Endothelial cell of umbilical vein (primary cell): ENCODE results near the gene SLC38A8. TPM values are rescaled to one million over a fixed set of nuclear protein-coding genes. Genes with fewer than 3 reads are reported as not detected.

Experiments
- BruUV-seq: library from RNA; stranded (reverse); fragments of 400-500 nt; replicated peaks from 2 replicates; lab custom pipeline; 2021; lab: Mats Ljungman, UMichigan
- CTCF ChIA-PET: fragments of 300-600, 350-600 bp; sonication (Branson Sonifier 250); formaldehyde crosslinking; loops from one replicate; lab custom pipeline; 2021; ENCODE audit warnings: antibody characterized with exemption, inconsistent platforms; lab: Charles Lee
- POLR2A ChIA-PET: fragments of 300-600, 350-600 bp; sonication (Branson Sonifier 250); formaldehyde crosslinking; loops from one replicate; lab custom pipeline; 2021; ENCODE audit warnings: antibody characterized with exemption, inconsistent platforms; lab: Charles Lee
- DNase-seq: peaks from one replicate; pipeline ENCODE4 v3.0.0-alpha.2; 2011; ENCODE audit warnings: low read depth, low spot score
- FAIRE-seq: peaks from 2 replicates; lab custom pipeline; 2011; peaks lifted over from hg19 to GRCh38; lab: Jason Lieb, UNC
- H2AFZ ChIP-seq: 2 replicates; pipeline ENCODE4 v1.6.0; 2012; ENCODE audit warnings: low read depth, low read length, control low read depth, inconsistent platforms
- H3K27ac ChIP-seq: 2 replicates; pipeline ENCODE4 v1.5.1; 2011; ENCODE audit warnings: low read depth, mild to moderate bottlenecking, control low read depth, low read length, moderate library complexity; ENCODE audit not compliant: insufficient read depth
- H3K27me3 ChIP-seq, 2 experiments: 2 replicates each; pipeline versions ENCODE4 v1.6.0 to v1.6.1; 2011; ENCODE audit warnings: low read length in 2 of 2, mixed read lengths in 1 of 2; ENCODE audit not compliant: control insufficient read depth in 2 of 2, insufficient read depth in 2 of 2
- H3K36me3 ChIP-seq, 2 experiments: 2 replicates in 1 of 2; 3 replicates in 1 of 2; pipeline ENCODE4 v1.5.1; 2011; ENCODE audit warnings: low read length in 2 of 2, mild to moderate bottlenecking in 1 of 2, moderate library complexity in 1 of 2; ENCODE audit not compliant: control insufficient read depth in 2 of 2, insufficient read depth in 2 of 2; ENCODE audit errors: extremely low read depth in 1 of 2
- H3K4me1 ChIP-seq: 3 replicates; pipeline ENCODE4 v1.5.1; 2011; ENCODE audit warnings: mild to moderate bottlenecking, low read length; ENCODE audit not compliant: control insufficient read depth, insufficient read depth; ENCODE audit errors: extremely low read depth
- H3K4me2 ChIP-seq: 2 replicates; pipeline ENCODE4 v1.6.1; 2011; ENCODE audit warnings: low read length, control low read depth, mixed read lengths; ENCODE audit not compliant: insufficient read depth
- H3K4me3 ChIP-seq, 3 experiments: fragments of 200-600 bp in 1 of 3; sonication (generic), shearing (Covaris generic) in 1 of 3; replicated peaks in 1 of 3; 2 replicates each; pipeline ENCODE4 v1.5.1; 2011 to 2016; ENCODE audit warnings: control low read depth in 3 of 3, low read length in 3 of 3, mild to moderate bottlenecking in 2 of 3, inconsistent platforms in 1 of 3, low read depth in 1 of 3, moderate library complexity in 1 of 3; ENCODE audit not compliant: insufficient read depth in 1 of 3
- H3K79me2 ChIP-seq: 2 replicates; pipeline ENCODE4 v1.6.0; 2012; ENCODE audit warnings: low read length, inconsistent platforms; ENCODE audit not compliant: control insufficient read depth, insufficient read depth
- H3K9ac ChIP-seq: replicated peaks from 2 replicates; pipeline ENCODE3; 2011; ENCODE audit warnings: low read length, control low read depth; ENCODE audit not compliant: insufficient read depth; ENCODE audit errors: extremely low read depth
- H3K9me1 ChIP-seq: replicated peaks from 3 replicates; pipeline ENCODE4 v1.6.0; 2011; ENCODE audit warnings: mild to moderate bottlenecking, low read length; ENCODE audit not compliant: control insufficient read depth, insufficient read depth; ENCODE audit errors: extremely low read depth
- H3K9me3 ChIP-seq: replicated peaks from 2 replicates; pipeline ENCODE4 v1.5.1; 2012; ENCODE audit warnings: low read length, inconsistent platforms; ENCODE audit not compliant: control insufficient read depth, insufficient read depth
- H4K20me1 ChIP-seq: replicated peaks from 2 replicates; pipeline ENCODE3; 2011; ENCODE audit warnings: mild to moderate bottlenecking, low read length; ENCODE audit not compliant: control insufficient read depth, insufficient read depth; ENCODE audit errors: extremely low read depth
- FOS ChIP-seq: IDR thresholded peaks from 2 replicates; pipeline ENCODE4 v1.6.1; 2011; ENCODE audit warnings: mild to moderate bottlenecking, low read length, moderate library complexity, borderline replicate concordance; ENCODE audit not compliant: insufficient read depth
- MYC ChIP-seq: IDR thresholded peaks from one replicate; pipeline ENCODE4 v1.6.1; 2011; ENCODE audit warnings: mild to moderate bottlenecking, low read depth, low read length
- dilution Hi-C: fragments of 300-500 bp; cut with MboI; formaldehyde crosslinking; loops from one replicate; pipeline ENCODE4 v1.15.0; 2019; ENCODE audit warnings: low sequenced_read_pairs; ENCODE audit not compliant: extremely low pct_ligation_motif_present
- intact Hi-C: fragments of 100-400 bp; cut with micrococcal nuclease; formaldehyde crosslinking; loops from one replicate; pipeline ENCODE4 v1.10.0; 2022
- polyA plus RNA-seq, 4 experiments: library from polyadenylated mRNA; depleted of rRNA in 3 of 4; stranded (reverse) in 3 of 4; unstranded in 1 of 4; fragments of >200 nt; gene quantifications; 2 replicates each; pipeline versions ENCODE4 v1.2.1 to v1.2.3, GENCODE V29; 2011 to 2012; ENCODE audit warnings: missing spikeins in 1 of 4
- total RNA-seq: library from RNA; stranded (reverse); gene quantifications from 2 replicates; pipeline ENCODE4 v1.2.3, GENCODE V29; 2021

The SLC38A8 gene
- total and polyA plus RNA-seq, 2 donors (not counting 3 experiments of a cell fraction or from before 2014, with no cell fraction given): not detected

DNA sequence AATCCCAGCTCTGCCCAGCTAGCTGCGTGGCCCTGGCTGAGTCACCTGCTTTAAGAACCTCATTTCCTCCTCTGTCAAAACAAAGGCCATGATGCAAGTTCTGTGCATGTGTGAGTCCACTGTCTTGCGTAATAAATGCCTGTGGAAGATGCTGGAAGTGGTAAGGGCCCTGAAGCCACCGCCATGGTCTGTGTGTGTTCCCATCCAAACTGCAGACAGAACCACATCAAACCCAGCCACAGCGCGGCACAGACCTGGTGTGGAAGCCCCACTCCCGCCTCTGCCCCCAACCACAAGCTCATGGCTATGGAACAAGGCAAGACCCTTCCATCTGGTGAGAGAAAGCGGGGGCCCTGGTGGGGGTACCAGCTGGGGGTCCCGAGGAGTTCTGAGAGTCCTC lies 48.5 kb downstream of the SLC38A8 start:
- no peak overlapping the region for H2AFZ ChIP-seq
- intact Hi-C loops: no loop called here
- POLR2A ChIA-PET: no interaction called here

DNA sequence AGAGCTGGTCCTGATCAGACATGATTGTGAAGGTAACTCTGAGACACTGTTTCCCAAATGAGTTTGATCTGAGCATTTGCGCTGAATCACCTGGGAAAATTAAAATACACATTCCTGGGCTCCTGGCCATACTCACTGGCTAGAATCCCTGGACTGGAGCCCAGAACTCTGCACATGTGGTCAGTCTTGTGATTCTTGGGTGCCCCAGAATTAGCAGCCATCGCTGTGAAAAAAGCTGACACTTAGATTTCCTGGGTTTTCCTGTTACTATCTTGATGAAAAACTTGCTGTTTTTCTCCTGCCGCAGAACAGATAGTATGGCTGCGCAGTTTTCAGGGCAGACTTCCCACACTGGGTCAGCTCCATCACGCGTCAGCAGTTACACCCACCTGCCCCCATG lies 50.0 kb downstream of the SLC38A8 start:
- H3K4me1 ChIP-seq: no peaks in the 10 kb centered on the region
- no peak overlapping the region for H3K9ac ChIP-seq
- no peaks in the 10 kb centered on the region for H3K36me3 ChIP-seq
- no peak overlapping the region for H3K27ac ChIP-seq
- no peak for TF ChIP-seq FOS
- TF ChIP-seq MYC: no peak
- FAIRE-seq: no peak
- no peak overlapping the region for H3K4me3 ChIP-seq
- BruUV-seq: no TSS peak
- POLR2A ChIA-PET: interaction anchor here (0.7 kb wide), 1 partner anchor 24 kb away, joined by 3 read pairs; no protein-coding TSS in a partner anchor
- H3K79me2 ChIP-seq: no peaks in the 10 kb centered on the region
- no peaks in the 10 kb centered on the region for H3K9me3 ChIP-seq
- dilution Hi-C loops: no loop called here
- H3K27me3 ChIP-seq: peaks cover 8 to 10% of the 10 kb centered on the region in 2 experiments
- no peaks in the 10 kb centered on the region for H3K9me1 ChIP-seq
- H4K20me1 ChIP-seq: no peaks in the 10 kb centered on the region
- CTCF ChIA-PET: no interaction called here
- DNase-seq: no peak
- H2AFZ ChIP-seq: no peak overlapping the region
- no peak overlapping the region for H3K4me2 ChIP-seq
- intact Hi-C loops: no loop called here

More for the DNA sequence above, 48.5 kb downstream of the SLC38A8 start:
- H3K9ac ChIP-seq: no peak overlapping the region
- no peaks in the 10 kb centered on the region for H4K20me1 ChIP-seq
- no peak overlapping the region for H3K4me3 ChIP-seq
- H3K4me2 ChIP-seq: no peak overlapping the region
- no peaks in the 10 kb centered on the region for H3K9me3 ChIP-seq
- DNase-seq: no peak
- H3K27ac ChIP-seq: no peak overlapping the region
- CTCF ChIA-PET: no interaction called here
- no TSS peak for BruUV-seq
- TF ChIP-seq MYC (no peak), FOS (no peak)
- H3K4me1 ChIP-seq: no peaks in the 10 kb centered on the region
- peaks cover 0 to 3% of the 10 kb centered on the region in 2 experiments for H3K27me3 ChIP-seq
- dilution Hi-C loops: no loop called here
- FAIRE-seq: no peak
- H3K79me2 ChIP-seq: no peaks in the 10 kb centered on the region
- no peaks in the 10 kb centered on the region for H3K9me1 ChIP-seq
- no peaks in the 10 kb centered on the region for H3K36me3 ChIP-seq
